ENCODE results near the gene ANKS4B. TPM values are rescaled to one million over a fixed set of nuclear protein-coding genes. Genes with fewer than 3 reads are reported as not detected.

ANKS4B gene
- total and polyA plus RNA-seq, 8 donors: 0.23 to 9.0 (median 0.61) TPM; not detected in 3

DNA sequence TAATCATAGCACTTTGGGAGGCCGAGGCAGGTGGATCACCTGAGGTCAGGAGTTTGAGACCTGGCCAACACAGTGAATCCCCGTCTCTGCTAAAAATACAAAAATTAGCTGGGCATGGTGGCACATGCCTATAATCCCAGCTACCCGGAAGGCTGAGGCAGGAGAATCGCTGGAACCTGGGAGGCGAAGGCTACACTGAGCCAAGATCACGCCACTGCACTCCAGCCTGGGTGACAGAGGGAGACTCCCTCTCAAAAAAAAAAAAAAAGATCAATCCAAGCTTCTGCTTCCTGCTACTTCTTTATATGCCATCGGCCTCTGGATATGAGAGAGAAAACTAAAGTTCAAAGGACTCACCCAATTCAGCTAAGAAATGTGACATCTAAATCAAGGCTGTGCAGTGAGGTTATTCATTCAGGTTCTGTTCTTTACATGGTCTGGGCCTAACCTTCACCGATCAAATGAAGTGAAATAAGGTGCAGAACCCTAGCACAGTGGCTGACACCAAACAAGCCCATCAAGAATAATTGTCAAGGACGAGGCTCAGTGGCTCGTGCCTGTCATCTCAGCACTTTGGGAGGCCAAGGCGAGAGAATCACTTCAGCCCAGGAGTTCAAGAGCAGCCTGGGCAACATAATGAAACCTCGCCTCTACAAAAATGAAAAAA, 47.7 kb upstream of the ANKS4B start:
- Histone ChIP-seq H3K9me3 (no peaks in the 10 kb centered on the region), H3K36me3 (peaks cover 11 to 23% (median 19%) of the 10 kb centered on the region in 4 donors), H3K4me1 (peaks cover 0 to 10% (median 7%) of the 10 kb centered on the region in 4 donors), H3K27ac (no peak overlapping the region), H3K4me3 (no peak overlapping the region), H3K27me3 (no peaks in the 10 kb centered on the region)
- intact Hi-C loops (cut with DNase I; ENCODE audit: low total_unique reads): loop anchor here (5.0 kb wide), 1 partner anchor 117 kb away; no protein-coding TSS in a partner anchor
- TF ChIP-seq, protein P1, sequence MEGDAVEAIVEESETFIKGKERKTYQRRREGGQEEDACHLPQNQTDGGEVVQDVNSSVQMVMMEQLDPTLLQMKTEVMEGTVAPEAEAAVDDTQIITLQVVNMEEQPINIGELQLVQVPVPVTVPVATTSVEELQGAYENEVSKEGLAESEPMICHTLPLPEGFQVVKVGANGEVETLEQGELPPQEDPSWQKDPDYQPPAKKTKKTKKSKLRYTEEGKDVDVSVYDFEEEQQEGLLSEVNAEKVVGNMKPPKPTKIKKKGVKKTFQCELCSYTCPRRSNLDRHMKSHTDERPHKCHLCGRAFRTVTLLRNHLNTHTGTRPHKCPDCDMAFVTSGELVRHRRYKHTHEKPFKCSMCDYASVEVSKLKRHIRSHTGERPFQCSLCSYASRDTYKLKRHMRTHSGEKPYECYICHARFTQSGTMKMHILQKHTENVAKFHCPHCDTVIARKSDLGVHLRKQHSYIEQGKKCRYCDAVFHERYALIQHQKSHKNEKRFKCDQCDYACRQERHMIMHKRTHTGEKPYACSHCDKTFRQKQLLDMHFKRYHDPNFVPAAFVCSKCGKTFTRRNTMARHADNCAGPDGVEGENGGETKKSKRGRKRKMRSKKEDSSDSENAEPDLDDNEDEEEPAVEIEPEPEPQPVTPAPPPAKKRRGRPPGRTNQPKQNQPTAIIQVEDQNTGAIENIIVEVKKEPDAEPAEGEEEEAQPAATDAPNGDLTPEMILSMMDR (IDR thresholded peaks at IDR 0.05): no peak
- no peak for TF ChIP-seq POLR2A (IDR thresholded peaks at IDR 0.05)
- no peak for TF ChIP-seq POLR2AphosphoS5 (IDR thresholded peaks at IDR 0.05)
- no peak for TF ChIP-seq EP300 (IDR thresholded peaks at IDR 0.05)
- DNase-seq: no peak
- WGBS, 5 donors: 82 to 88% (median 84%) methylated on average over 11 to 12 of the region's 12 CpGs

DNA sequence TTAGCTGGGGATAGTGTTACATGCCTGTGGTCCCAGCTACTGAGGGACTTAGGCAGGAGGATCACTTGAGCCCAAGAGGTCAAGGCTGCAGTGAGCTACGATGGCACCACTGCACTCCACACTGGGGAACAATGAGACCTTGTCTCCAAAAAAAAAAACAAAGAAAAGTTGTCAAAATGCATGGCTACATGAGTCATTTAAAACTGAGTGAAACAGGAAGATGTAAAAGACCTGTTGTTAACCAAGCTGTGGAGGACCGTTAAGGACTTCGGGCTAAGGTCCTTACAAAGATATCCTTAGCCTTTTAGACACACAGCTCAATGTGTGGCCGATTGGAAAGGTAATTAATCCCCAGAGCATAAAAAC, 47.2 kb upstream of the ANKS4B start:
- WGBS, 5 donors: 52 to 74% (median 64%) methylated on average over 4 of the region's 4 CpGs
- Histone ChIP-seq H3K4me1 (peaks cover 0 to 10% (median 7%) of the 10 kb centered on the region in 4 donors), H3K27ac (no peak overlapping the region), H3K27me3 (no peaks in the 10 kb centered on the region), H3K9me3 (no peaks in the 10 kb centered on the region), H3K36me3 (peaks cover 10 to 18% (median 14%) of the 10 kb centered on the region in 4 donors), H3K4me3 (no peak overlapping the region)
- intact Hi-C loops (cut with DNase I; ENCODE audit: low total_unique reads): loop anchor here (5.0 kb wide), 1 partner anchor 116 kb away; no protein-coding TSS in a partner anchor
- TF ChIP-seq EP300 (IDR thresholded peaks at IDR 0.05) (no peak), POLR2AphosphoS5 (IDR thresholded peaks at IDR 0.05) (no peak), POLR2A (IDR thresholded peaks at IDR 0.05) (no peak)
- TF ChIP-seq, protein P1 (IDR thresholded peaks at IDR 0.05): no peak
- DNase-seq: no peak

DNA sequence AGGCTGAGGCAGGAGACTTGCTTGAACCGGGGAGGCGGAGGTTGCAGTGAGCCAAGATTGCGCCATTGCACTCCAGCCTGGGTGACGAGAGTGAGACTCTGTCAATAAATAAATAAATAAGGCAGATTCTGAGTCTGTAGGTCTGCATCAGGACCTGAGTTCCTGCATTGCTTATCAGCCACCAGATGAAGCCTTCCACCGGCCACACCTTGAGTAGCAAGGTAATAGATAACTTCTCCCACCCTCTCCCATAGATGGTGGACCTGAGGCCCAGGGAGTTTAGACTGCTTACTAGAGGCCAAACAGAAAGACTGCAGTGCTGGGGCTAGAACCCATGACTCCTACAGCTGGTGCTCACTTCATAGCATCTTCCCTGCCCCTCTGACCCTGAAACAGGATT, 44.2 kb upstream of the ANKS4B start:
- intact Hi-C loops (cut with DNase I; ENCODE audit: low total_unique reads): loop anchor here (5.0 kb wide), 1 partner anchor 113 kb away; no protein-coding TSS in a partner anchor
- Histone ChIP-seq H3K27ac (no peak overlapping the region), H3K4me1 (peaks cover 0 to 10% (median 7%) of the 10 kb centered on the region in 4 donors), H3K27me3 (no peaks in the 10 kb centered on the region), H3K36me3 (no peaks in the 10 kb centered on the region), H3K4me3 (no peak overlapping the region), H3K9me3 (no peaks in the 10 kb centered on the region)
- 58 to 85% (median 78%) methylated on average over 5 of the region's 5 CpGs for WGBS, 5 donors
- TF ChIP-seq POLR2AphosphoS5 (IDR thresholded peaks at IDR 0.05) (no peak), EP300 (IDR thresholded peaks at IDR 0.05) (no peak), POLR2A (IDR thresholded peaks at IDR 0.05) (no peak)
- TF ChIP-seq, protein P1 (IDR thresholded peaks at IDR 0.05): no peak
- no peak for DNase-seq

DNA sequence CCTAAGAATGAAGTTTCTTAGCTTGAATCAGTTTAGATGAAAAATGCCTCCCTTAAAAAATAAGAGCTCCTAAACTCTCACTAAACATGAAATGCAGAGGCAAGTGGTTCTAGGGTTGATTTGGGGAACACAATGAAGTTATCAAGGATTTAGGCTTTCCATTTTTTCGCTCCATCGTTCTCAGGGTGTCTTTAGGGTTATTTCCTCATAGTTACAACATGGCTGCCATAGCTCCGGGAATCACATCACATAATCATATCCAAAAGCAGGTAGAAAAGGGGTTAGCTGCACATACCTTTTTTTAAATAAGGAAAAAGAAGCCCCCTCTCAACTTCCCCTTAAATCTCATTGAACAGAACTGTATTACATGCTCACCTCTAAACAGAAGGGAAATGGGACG, 43.5 kb upstream of the ANKS4B start:
- Histone ChIP-seq H3K9me3 (no peaks in the 10 kb centered on the region), H3K4me3 (no peak overlapping the region), H3K27ac (no peak overlapping the region), H3K36me3 (no peaks in the 10 kb centered on the region), H3K4me1 (peaks cover 0 to 10% (median 7%) of the 10 kb centered on the region in 4 donors), H3K27me3 (peaks cover 0 to 5% (median 0%) of the 10 kb centered on the region in 3 donors)
- DNase-seq: no peak
- TF ChIP-seq POLR2AphosphoS5 (IDR thresholded peaks at IDR 0.05): no peak
- no peak for TF ChIP-seq EP300 (IDR thresholded peaks at IDR 0.05)
- 89 to 97% (median 94%) methylated on average over 4 of the region's 4 CpGs for WGBS, 5 donors
- intact Hi-C loops (cut with DNase I; ENCODE audit: low total_unique reads): no loop called here

DNA sequence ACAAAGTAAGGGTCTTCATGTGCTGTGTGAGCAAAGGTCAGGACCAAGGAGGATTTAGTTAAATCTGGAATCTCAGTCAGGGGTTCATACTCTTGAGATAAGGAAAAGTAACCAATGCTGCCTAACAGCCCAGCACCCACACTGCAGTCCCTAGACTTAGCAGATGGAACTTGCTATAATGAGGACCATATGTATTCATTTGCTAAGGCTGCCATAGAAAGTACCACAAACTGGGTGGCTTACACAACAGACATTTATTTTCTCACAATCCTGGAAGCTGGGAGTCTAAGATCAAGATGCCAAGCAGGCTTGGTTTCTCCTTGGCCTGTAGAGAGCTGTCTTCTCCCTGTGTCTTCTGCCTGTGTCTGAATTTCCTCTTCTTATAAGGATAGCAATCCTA, 42.9 kb upstream of the ANKS4B start:
- intact Hi-C loops (cut with DNase I; ENCODE audit: low total_unique reads): no loop called here
- Histone ChIP-seq H3K27me3 (peaks cover 0 to 5% (median 0%) of the 10 kb centered on the region in 3 donors), H3K36me3 (no peaks in the 10 kb centered on the region), H3K4me1 (peaks cover 0 to 10% (median 7%) of the 10 kb centered on the region in 4 donors), H3K9me3 (no peaks in the 10 kb centered on the region), H3K4me3 (no peak overlapping the region), H3K27ac (no peak overlapping the region)
- no peak for DNase-seq
- TF ChIP-seq POLR2A (IDR thresholded peaks at IDR 0.05) (no peak), EP300 (IDR thresholded peaks at IDR 0.05) (no peak), POLR2AphosphoS5 (IDR thresholded peaks at IDR 0.05) (no peak)
- TF ChIP-seq, protein P1 (IDR thresholded peaks at IDR 0.05): no peak

Measured in stomach (tissue), 9 donors.